Naive thymus-derived CD8-positive, alpha-beta T cell (primary cell): ENCODE results near the gene NABP1. TPM values are rescaled to one million over a fixed set of nuclear protein-coding genes. Genes with fewer than 3 reads are reported as not detected.

Source experiments
- ATAC-seq, 2 donors: fragments of 150-1000 bp; cut with Tn5 transposase in 1 of 2; sonication (Bioruptor Pico), chemical (Tn5 transposase) in 1 of 2; 1 replicate in 1 of 2; 2 replicates in 1 of 2; pipeline ENCODE4 v1.10.0; 2021; ENCODE audit warnings: mild to moderate bottlenecking in 2 of 2, moderate library complexity in 2 of 2
- POLR2A ChIA-PET: fragments of 350-600 bp; sonication (Branson Sonifier 250); formaldehyde crosslinking; loops from one replicate; lab custom pipeline; 2021; ENCODE audit warnings: antibody characterized with exemption; lab: Charles Lee
- DNase-seq, 10 donors: peaks; one replicate each; pipeline versions ENCODE4 v3.0.0 to v3.0.0-alpha.2; 2020 to 2022
- H3K27ac Mint-ChIP-seq, 10 donors: one replicate each; pipeline ENCODE4 v1.8.0; 2020 to 2022; ENCODE audit warnings: mild to moderate bottlenecking in 10 of 10, mixed read lengths in 10 of 10, moderate library complexity in 4 of 10, inconsistent platforms in 1 of 10
- H3K27me3 Mint-ChIP-seq, 5 donors: one replicate each; pipeline ENCODE4 v1.8.0; 2021 to 2022; ENCODE audit warnings: mixed read lengths in 5 of 5
- H3K36me3 Mint-ChIP-seq, 3 donors: one replicate each; pipeline ENCODE4 v1.8.0; 2020 to 2022; ENCODE audit warnings: mixed read lengths in 3 of 3, mild to moderate bottlenecking in 2 of 3, inconsistent platforms in 1 of 3
- H3K4me1 Mint-ChIP-seq, 4 donors: one replicate each; pipeline ENCODE4 v1.8.0; 2021 to 2022; ENCODE audit warnings: mixed read lengths in 4 of 4
- H3K4me3 Mint-ChIP-seq, 10 donors: one replicate each; pipeline ENCODE4 v1.8.0; 2020 to 2022; ENCODE audit warnings: mild to moderate bottlenecking in 10 of 10, mixed read lengths in 10 of 10, moderate library complexity in 6 of 10, inconsistent platforms in 1 of 10
- H3K9me3 Mint-ChIP-seq, 9 donors: one replicate each; pipeline ENCODE4 v1.8.0; 2020 to 2022; ENCODE audit warnings: mixed read lengths in 9 of 9, mild to moderate bottlenecking in 3 of 9, inconsistent platforms in 1 of 9, moderate library complexity in 1 of 9
- polyA plus RNA-seq, 3 donors: library from polyadenylated mRNA; unstranded; fragments of 300-500 nt; fragmentation: Illumina TruSeq; gene quantifications; one replicate each; pipeline ENCODE4 v1.2.3, GENCODE V29; 2021
- total RNA-seq, 8 experiments: library from RNA in 2 of 8; stranded (reverse) in 2 of 8; gene quantifications; one replicate each; pipeline ENCODE4 v1.2.3 and lab custom pipeline; 2021 to 2026

NABP1 gene
- total and polyA plus RNA-seq, 5 experiments from 2014 or later = 3.5 to 38.8 (median 4.7) TPM

GRCh38 chr2:191675807-191676721 is 1.9 kb upstream of the NABP1 start:
- Mint-ChIP-seq H3K36me3 (no peaks in the 10 kb centered on the region), H3K9me3 (peaks cover 0 to 4% (median 0%) of the 10 kb centered on the region in 9 donors), H3K4me3 (peak overlapping the region; percentile 93 to 99 (median 96)), H3K4me1 (peaks cover 18 to 56% (median 47%) of the 10 kb centered on the region in 4 donors), H3K27ac (peak overlapping the region; percentile 80 to 100 (median 98)), H3K27me3 (peaks cover 0 to 2% (median 0%) of the 10 kb centered on the region in 5 donors)
- POLR2A ChIA-PET = interaction anchor here (0.6 to 6.3 kb wide), 7 partner anchors 21 to 526 kb away, joined by 3 to 94 read pairs (median 4); partner anchors contain the start of gene STAT4
- peak; percentile 19 to 81 (median 67) for DNase-seq
- peak; percentile 32 to 38 for ATAC-seq

- peak in 6 of 10 donors; percentile 25 to 75 (median 48) for DNase-seq
- peak overlapping the region; percentile 96 to 100 (median 98) for H3K27ac Mint-ChIP-seq
- H3K4me1 Mint-ChIP-seq = peaks cover 18 to 65% (median 49%) of the 10 kb centered on the region in 4 donors
- peak; percentile 18 to 22 for ATAC-seq
- H3K36me3 Mint-ChIP-seq = peaks cover 0 to 3% (median under 1%) of the 10 kb centered on the region in 3 donors
- POLR2A ChIA-PET = interaction anchor here (0.5 to 6.3 kb wide), 31 partner anchors 9 to 1955 kb away, joined by 3 to 94 read pairs (median 5); partner anchors contain the start of genes GLS, OSGEPL1 and STAT4
- peaks cover 0 to 2% (median 0%) of the 10 kb centered on the region in 5 donors for H3K27me3 Mint-ChIP-seq
- H3K4me3 Mint-ChIP-seq = peak overlapping the region; percentile 93 to 99 (median 96)
- H3K9me3 Mint-ChIP-seq = peaks cover 0 to 4% (median 0%) of the 10 kb centered on the region in 9 donors
Observed at GRCh38 chr2:191676790-191677645, 918 bp upstream of the NABP1 start.

- peak overlapping the region; percentile 93 to 99 (median 96) for H3K4me3 Mint-ChIP-seq
- H3K4me1 Mint-ChIP-seq = peaks cover 21 to 80% (median 59%) of the 10 kb centered on the region in 4 donors
- H3K27me3 Mint-ChIP-seq = peaks cover 0 to 2% (median 0%) of the 10 kb centered on the region in 5 donors
- ATAC-seq = peak in 1 of 2 donors; percentile 5
- H3K9me3 Mint-ChIP-seq = peaks cover 0 to 4% (median 0%) of the 10 kb centered on the region in 9 donors
- POLR2A ChIA-PET = interaction anchor here (0.6 to 6.3 kb wide), 31 partner anchors 8 to 1262 kb away, joined by 3 to 94 read pairs (median 4); partner anchors contain the start of gene STAT4
- H3K27ac Mint-ChIP-seq = peak overlapping the region; percentile 95 to 100 (median 98)
- peaks cover 0 to 19% (median 16%) of the 10 kb centered on the region in 3 donors for H3K36me3 Mint-ChIP-seq
- peak in 6 of 10 donors; percentile 5 to 63 (median 24) for DNase-seq
Observed at GRCh38 chr2:191678437-191679100, 633 bp downstream of the NABP1 start.

- peaks cover 0 to 4% (median 0%) of the 10 kb centered on the region in 9 donors for H3K9me3 Mint-ChIP-seq
Observed at GRCh38 chr2:191679818-191680600, 2.1 kb downstream of the NABP1 start.

GRCh38 chr2:191680639-191681038 is 2.7 kb downstream of the NABP1 start:
- POLR2A ChIA-PET = no interaction called here
- no peak for DNase-seq
- ATAC-seq = no peak
- H3K27me3 Mint-ChIP-seq = peaks cover 0 to 2% (median 0%) of the 10 kb centered on the region in 5 donors
- H3K9me3 Mint-ChIP-seq = peaks cover 0 to 2% (median 0%) of the 10 kb centered on the region in 9 donors
- peak overlapping the region in 8 of 10 donors; percentile 85 to 100 (median 97) for H3K27ac Mint-ChIP-seq
- H3K36me3 Mint-ChIP-seq = peaks cover 0 to 39% (median 22%) of the 10 kb centered on the region in 3 donors
- peak overlapping the region in 9 of 10 donors; percentile 83 to 99 (median 96) for H3K4me3 Mint-ChIP-seq
- peaks cover 22 to 68% (median 51%) of the 10 kb centered on the region in 4 donors for H3K4me1 Mint-ChIP-seq

More at GRCh38 chr2:191679818-191680600, 2.1 kb downstream of the NABP1 start:
- H3K4me3 Mint-ChIP-seq = peak overlapping the region; percentile 83 to 99 (median 96)
- H3K27ac Mint-ChIP-seq = peak overlapping the region; percentile 65 to 100 (median 96)
- POLR2A ChIA-PET = interaction anchor here (1.2 to 6.3 kb wide), 2 partner anchors 8 to 61 kb away, joined by 3 to 94 read pairs; no protein-coding TSS in a partner anchor
- peaks cover 0 to 33% (median 19%) of the 10 kb centered on the region in 3 donors for H3K36me3 Mint-ChIP-seq
- H3K27me3 Mint-ChIP-seq = peaks cover 0 to 2% (median 0%) of the 10 kb centered on the region in 5 donors
- peak in 5 of 10 donors; percentile 5 to 49 (median 44) for DNase-seq
- ATAC-seq = no peak
- H3K4me1 Mint-ChIP-seq = peaks cover 23 to 74% (median 57%) of the 10 kb centered on the region in 4 donors

GRCh38 chr2:191682126-191682525 is 4.2 kb downstream of the NABP1 start:
- H3K9me3 Mint-ChIP-seq = no peaks in the 10 kb centered on the region
- H3K27me3 Mint-ChIP-seq = peaks cover 0 to 2% (median 0%) of the 10 kb centered on the region in 5 donors
- POLR2A ChIA-PET = interaction anchor here (0.8 kb wide), 1 partner anchor 65 kb away, joined by 3 read pairs; no protein-coding TSS in a partner anchor
- H3K4me3 Mint-ChIP-seq = peak overlapping the region in 1 of 10 donors; percentile 9
- no peak for DNase-seq
- H3K36me3 Mint-ChIP-seq = peaks cover 5 to 54% (median 22%) of the 10 kb centered on the region in 3 donors
- H3K4me1 Mint-ChIP-seq = peaks cover 15 to 61% (median 37%) of the 10 kb centered on the region in 4 donors
- H3K27ac Mint-ChIP-seq = peak overlapping the region in 3 of 10 donors; percentile 21 to 73 (median 63)
- no peak for ATAC-seq

- H3K36me3 Mint-ChIP-seq = peaks cover 5 to 68% (median 22%) of the 10 kb centered on the region in 3 donors
- ATAC-seq (no peak), DNase-seq (no peak)
- POLR2A ChIA-PET = interaction anchor here (1.4 to 1.7 kb wide), 2 partner anchors 8 to 68 kb away, joined by 3 to 5 read pairs; partner anchors contain the start of gene NABP1
- no peak overlapping the region for H3K4me3 Mint-ChIP-seq
- no peaks in the 10 kb centered on the region for H3K27me3 Mint-ChIP-seq
- peaks cover 10 to 40% (median 18%) of the 10 kb centered on the region in 4 donors for H3K4me1 Mint-ChIP-seq
- no peaks in the 10 kb centered on the region for H3K9me3 Mint-ChIP-seq
- peak overlapping the region in 3 of 10 donors; percentile 3 to 54 (median 7) for H3K27ac Mint-ChIP-seq
Observed at GRCh38 chr2:191686066-191686465, 8.1 kb downstream of the NABP1 start.

GRCh38 chr2:191686729-191687128 is 8.8 kb downstream of the NABP1 start:
- H3K36me3 Mint-ChIP-seq = peaks cover 5 to 68% (median 22%) of the 10 kb centered on the region in 3 donors
- H3K4me1 Mint-ChIP-seq = peaks cover 10 to 37% (median 20%) of the 10 kb centered on the region in 4 donors
- POLR2A ChIA-PET = interaction anchor here (1.4 to 1.7 kb wide), 2 partner anchors 9 to 68 kb away, joined by 3 to 5 read pairs; partner anchors contain the start of gene NABP1
- H3K4me3 Mint-ChIP-seq = no peak overlapping the region
- no peaks in the 10 kb centered on the region for H3K9me3 Mint-ChIP-seq
- H3K27me3 Mint-ChIP-seq = no peaks in the 10 kb centered on the region
- DNase-seq (no peak), ATAC-seq (no peak)
- peak overlapping the region in 3 of 10 donors; percentile 3 to 54 (median 24) for H3K27ac Mint-ChIP-seq

GRCh38 chr2:191687867-191688266 is 9.9 kb downstream of the NABP1 start:
- POLR2A ChIA-PET = interaction anchor here (0.8 to 0.9 kb wide), 2 partner anchors 9 to 10 kb away, joined by 3 to 5 read pairs; partner anchors contain the start of gene NABP1
- H3K27me3 Mint-ChIP-seq = no peaks in the 10 kb centered on the region
- H3K27ac Mint-ChIP-seq = peak overlapping the region in 9 of 10 donors; percentile 23 to 74 (median 45)

More at GRCh38 chr2:191687867-191688266, 9.9 kb downstream of the NABP1 start:
- no peak overlapping the region for H3K4me3 Mint-ChIP-seq
- DNase-seq (no peak), ATAC-seq (no peak)
- H3K36me3 Mint-ChIP-seq = peaks cover 5 to 57% (median 13%) of the 10 kb centered on the region in 3 donors
- H3K4me1 Mint-ChIP-seq = peaks cover 7 to 26% (median 12%) of the 10 kb centered on the region in 4 donors
- no peaks in the 10 kb centered on the region for H3K9me3 Mint-ChIP-seq
